Activated gamma-delta T cell (primary cell): Measurements from ENCODE around the gene PTCD3.

Experiments used
- DNase-seq: peaks from one replicate; lab custom pipeline; 2025; lab: John Stamatoyannopoulos, UW

Gene PTCD3

GRCh38 chr2:86081724-86082123 lies 24.3 kb upstream of the PTCD3 start:
- no peak for DNase-seq

- DNase-seq, result no peak
Observed at GRCh38 chr2:86082756-86083155, 23.3 kb upstream of the PTCD3 start.

- no peak for DNase-seq
Observed at GRCh38 chr2:86087936-86088850, 17.8 kb upstream of the PTCD3 start.

GRCh38 chr2:86094229-86094628 lies 11.8 kb upstream of the PTCD3 start:
- DNase-seq, result no peak

- no peak for DNase-seq
Observed at GRCh38 chr2:86097114-86097896, 8.7 kb upstream of the PTCD3 start.

- DNase-seq, result no peak
Observed at GRCh38 chr2:86097913-86098312, 8.1 kb upstream of the PTCD3 start.

GRCh38 chr2:86102157-86102556 lies 3.9 kb upstream of the PTCD3 start:
- DNase-seq, result no peak

GRCh38 chr2:86105252-86105968 lies 625 bp upstream of the PTCD3 start, which contains the start of gene POLR1A:
Gene POLR1A, minus strand, starts transcription at chr2:86105886. Its CDS starts 110 bp downstream, at chr2:86105776.
- peak; percentile 66 for DNase-seq

GRCh38 chr2:86107031-86107430 lies 996 bp downstream of the PTCD3 start:
- DNase-seq, result no peak

GRCh38 chr2:86118130-86118529 lies 12.1 kb downstream of the PTCD3 start:
- DNase-seq, result no peak

- no peak for DNase-seq
Observed at GRCh38 chr2:86123328-86123925, 17.4 kb downstream of the PTCD3 start.

- DNase-seq, result no peak
Observed at GRCh38 chr2:86124683-86125082, 18.6 kb downstream of the PTCD3 start.

- no peak for DNase-seq
Observed at GRCh38 chr2:86134709-86135108, 28.7 kb downstream of the PTCD3 start.

- no peak for DNase-seq
Observed at GRCh38 chr2:86135653-86136052, 29.6 kb downstream of the PTCD3 start.

GRCh38 chr2:86136141-86136540 lies 30.1 kb downstream of the PTCD3 start:
- DNase-seq, result no peak

- DNase-seq, result no peak
Observed at GRCh38 chr2:86138736-86139625, 32.9 kb downstream of the PTCD3 start.

GRCh38 chr2:86139981-86140380 lies 33.9 kb downstream of the PTCD3 start:
- DNase-seq, result no peak

GRCh38 chr2:86140969-86141392 lies 34.9 kb downstream of the PTCD3 start:
- DNase-seq, result no peak

GRCh38 chr2:86142436-86143257 lies 36.6 kb downstream of the PTCD3 start:
- DNase-seq, result no peak

GRCh38 chr2:86143307-86143706 lies 37.3 kb downstream of the PTCD3 start:
- no peak for DNase-seq
